ENCODE measurements around the gene AKAP7. TPM values are rescaled to one million over a fixed set of nuclear protein-coding genes. Genes with fewer than 3 reads are reported as not detected.

The AKAP7 gene
- total RNA-seq, 2 donors from 2014 or later, result 15.3 to 60.1 TPM

GRCh38 chr6:131212024-131212423 lies 76.8 kb downstream of the AKAP7 start:
- Histone ChIP-seq H3K9me3 (no peaks in the 10 kb centered on the region), H3K36me3 (no peaks in the 10 kb centered on the region), H3K4me1 (no peaks in the 10 kb centered on the region), H3K27ac (no peak overlapping the region), H3K9ac (ENCODE audit: low read depth in 2 of 2, low read length in 2 of 2) (no peak overlapping the region), H3K27me3 (no peaks in the 10 kb centered on the region), H3K4me3 (no peak overlapping the region)
- TF ChIP-seq CTCF (IDR thresholded peaks at IDR 0.05), result no peak
- DNase-seq, result no peak
- intact Hi-C loops (cut with DNase I), result no loop called here

GRCh38 chr6:131212913-131213312 lies 77.6 kb downstream of the AKAP7 start:
- Histone ChIP-seq H3K4me1 (no peaks in the 10 kb centered on the region), H3K9ac (ENCODE audit: low read depth in 2 of 2, low read length in 2 of 2) (no peak overlapping the region), H3K4me3 (no peak overlapping the region), H3K36me3 (no peaks in the 10 kb centered on the region), H3K9me3 (no peaks in the 10 kb centered on the region), H3K27ac (no peak overlapping the region), H3K27me3 (no peaks in the 10 kb centered on the region)
- no peak for DNase-seq
- intact Hi-C loops (cut with DNase I), result no loop called here
- TF ChIP-seq CTCF (IDR thresholded peaks at IDR 0.05), result no peak

- Histone ChIP-seq H3K4me3 (no peak overlapping the region), H3K9me3 (no peaks in the 10 kb centered on the region), H3K4me1 (no peaks in the 10 kb centered on the region), H3K27me3 (no peaks in the 10 kb centered on the region), H3K9ac (ENCODE audit: low read depth in 2 of 2, low read length in 2 of 2) (no peak overlapping the region), H3K27ac (no peak overlapping the region), H3K36me3 (no peaks in the 10 kb centered on the region)
- DNase-seq, result no peak
- TF ChIP-seq CTCF (IDR thresholded peaks at IDR 0.05), result no peak
- intact Hi-C loops (cut with DNase I), result no loop called here
These were observed 78.3 kb downstream of the AKAP7 start for GRCh38 chr6:131213501-131213990.

- Histone ChIP-seq H3K4me3 (no peak overlapping the region), H3K36me3 (no peaks in the 10 kb centered on the region), H3K27me3 (no peaks in the 10 kb centered on the region), H3K9me3 (no peaks in the 10 kb centered on the region), H3K27ac (no peak overlapping the region), H3K9ac (ENCODE audit: low read depth in 2 of 2, low read length in 2 of 2) (no peak overlapping the region), H3K4me1 (no peaks in the 10 kb centered on the region)
- DNase-seq, result no peak
- intact Hi-C loops (cut with DNase I), result no loop called here
- no peak for TF ChIP-seq CTCF (IDR thresholded peaks at IDR 0.05)
These were observed 80.0 kb downstream of the AKAP7 start for GRCh38 chr6:131215219-131215618.

- Histone ChIP-seq H3K9me3 (no peaks in the 10 kb centered on the region), H3K27me3 (no peaks in the 10 kb centered on the region), H3K4me3 (no peak overlapping the region), H3K36me3 (no peaks in the 10 kb centered on the region), H3K27ac (no peak overlapping the region), H3K9ac (ENCODE audit: low read depth in 2 of 2, low read length in 2 of 2) (no peak overlapping the region), H3K4me1 (no peaks in the 10 kb centered on the region)
- no peak for DNase-seq
- no peak for TF ChIP-seq CTCF (IDR thresholded peaks at IDR 0.05)
- intact Hi-C loops (cut with DNase I), result no loop called here
These were observed 81.0 kb downstream of the AKAP7 start for GRCh38 chr6:131216246-131216645.

- TF ChIP-seq CTCF (IDR thresholded peaks at IDR 0.05), result no peak
- DNase-seq, result no peak
- no peaks in the 10 kb centered on the region for H3K4me1 ChIP-seq
- no peak overlapping the region for H3K4me3 ChIP-seq
- H3K36me3 ChIP-seq, result no peaks in the 10 kb centered on the region
- intact Hi-C loops (cut with DNase I), result no loop called here
- H3K27me3 ChIP-seq, result no peaks in the 10 kb centered on the region
- H3K9ac ChIP-seq (ENCODE audit: low read depth in 2 of 2, low read length in 2 of 2), result no peak overlapping the region
- H3K9me3 ChIP-seq, result no peaks in the 10 kb centered on the region
- H3K27ac ChIP-seq, result no peak overlapping the region
These were observed 87.5 kb downstream of the AKAP7 start for GRCh38 chr6:131222773-131223172.
